ENCODE results near the gene TIMM29. TPM values are rescaled to one million over a fixed set of nuclear protein-coding genes. Genes with fewer than 3 reads are reported as not detected.
A peak's percentile ranks its signal among the peaks of the same experiment; 100 is the strongest.
"Not testable (repeated sequence)": the region's sequence is repeated elsewhere in the genome, so short reads cannot be mapped to it uniquely, and the experiment has no call there.

TIMM29 gene
- total and polyA plus RNA-seq, 2 donors (not counting 1 experiment from before 2014, with no cell fraction given) = 8.4 to 24.2 TPM

DNA sequence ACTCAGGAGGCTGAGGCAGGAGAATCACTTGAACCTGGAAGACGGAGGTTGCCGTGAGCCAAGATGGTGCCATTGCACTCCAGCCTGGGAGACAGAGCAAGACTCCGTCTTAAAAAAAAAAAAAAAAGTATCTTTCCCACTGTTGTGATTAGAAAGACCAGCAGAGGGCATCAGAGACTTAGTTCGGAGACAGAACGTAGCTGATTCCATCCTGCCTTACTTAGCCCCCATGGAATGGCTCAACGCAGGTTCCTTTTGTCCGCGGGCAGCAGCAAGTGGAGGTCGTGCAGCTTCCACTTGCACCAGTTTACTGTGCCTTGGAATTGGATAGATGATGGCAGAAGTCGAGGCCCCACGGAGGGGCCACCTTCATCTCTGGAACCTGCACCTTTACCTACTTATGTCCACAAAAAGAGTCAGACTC is 8.1 kb downstream of the TIMM29 start:
- Histone ChIP-seq H3K9ac (ENCODE audit: low read length) (no peak overlapping the region), H3K4me2 (replicated peaks; ENCODE audit: low read depth, low read length, poor library complexity, severe bottlenecking) (peak overlapping the region; percentile 44)

GRCh38 chr19:10941649-10942048 is 13.0 kb downstream of the TIMM29 start:
- not testable (repeated sequence) for H3K9ac ChIP-seq (ENCODE audit: low read length); H3K4me2 ChIP-seq (replicated peaks; ENCODE audit: low read depth, low read length, poor library complexity, severe bottlenecking); H4K20me1 ChIP-seq (ENCODE audit: control insufficient read depth, insufficient read depth, low read length, poor library complexity, severe bottlenecking); H3K4me1 Mint-ChIP-seq; H3K27ac ChIP-seq (ENCODE audit: low read length in 2 of 2); H3K27me3 Mint-ChIP-seq; H3K9me3 Mint-ChIP-seq (ENCODE audit: insufficient read depth); ATAC-seq (ENCODE audit: low read depth); H3K4me3 Mint-ChIP-seq; DNase-seq; H3K4me1 ChIP-seq (ENCODE audit: control insufficient read depth in 2 of 2, insufficient read depth in 2 of 2, low read length in 2 of 2); H3K9me3 ChIP-seq (ENCODE audit: control extremely low read depth in 1 of 3, control insufficient read depth in 2 of 3, insufficient read depth in 1 of 3, low read length in 2 of 3); H2AFZ ChIP-seq (ENCODE audit: insufficient read depth, low read depth, low read length, poor library complexity, severe bottlenecking); H3K27me3 ChIP-seq (replicated peaks in 1 of 4; ENCODE audit: control extremely low read depth in 1 of 4, control insufficient read depth in 3 of 4, insufficient read depth in 4 of 4, low read length in 3 of 4); H3K27ac Mint-ChIP-seq; H3K4me3 ChIP-seq (ENCODE audit: control extremely low read depth in 1 of 5, extremely low read depth in 1 of 5, insufficient read depth in 1 of 5, low read depth in 2 of 5, low read length in 4 of 5); H3K79me2 ChIP-seq (ENCODE audit: control insufficient read depth, insufficient read depth, low read length); H3K36me3 ChIP-seq (replicated peaks in 1 of 2; ENCODE audit: control extremely low read depth in 1 of 2, control insufficient read depth in 1 of 2, extremely low read depth in 1 of 2, insufficient read depth in 2 of 2, low read length in 1 of 2)
- ChIA-PET POLR2A (interaction anchor here (0.6 to 0.8 kb wide), 4 partner anchors 19 to 92 kb away, joined by 3 to 8 read pairs (median 4); partner anchors contain the start of genes CARM1 and SMARCA4), CTCF (interaction anchor here (0.7 to 2.9 kb wide), 34 partner anchors 9 to 1149 kb away, joined by 3 to 23 read pairs (median 4); no protein-coding TSS in a partner anchor)
- intact Hi-C loops (cut with micrococcal nuclease) = loop anchor here (1.0 to 5.0 kb wide), 4 partner anchors 19 to 261 kb away; partner anchors contain the start of gene SMARCA4
- WGBS (ENCODE audit: insufficient coverage) = 95% methylated on average over 7 of the region's 14 CpGs

More for the DNA sequence above, 8.1 kb downstream of the TIMM29 start:
- ChIA-PET CTCF (interaction anchor here (0.6 to 3.0 kb wide), 25 partner anchors 8 to 594 kb away, joined by 3 to 10 read pairs (median 4); partner anchors contain the start of gene SMARCA4), POLR2A (interaction anchor here (0.6 to 0.7 kb wide), 2 partner anchors 53 to 877 kb away, joined by 4 to 5 read pairs; partner anchors contain the start of gene ZNF440)
- H3K4me1 ChIP-seq (ENCODE audit: control insufficient read depth in 2 of 2, insufficient read depth in 2 of 2, low read length in 2 of 2) = peaks cover 0 to 4% of the 10 kb centered on the region in 2 donors
- no peak overlapping the region for H3K27ac ChIP-seq (ENCODE audit: low read length in 2 of 2)
- no peak overlapping the region for H3K4me3 ChIP-seq (ENCODE audit: control extremely low read depth in 1 of 5, extremely low read depth in 1 of 5, insufficient read depth in 1 of 5, low read depth in 2 of 5, low read length in 4 of 5)
- no peaks in the 10 kb centered on the region for H3K27me3 Mint-ChIP-seq
- ATAC-seq (ENCODE audit: low read depth) = peak; percentile 60
- WGBS (ENCODE audit: insufficient coverage) = 9% methylated on average over 5 of the region's 11 CpGs
- peaks cover 0 to 4% (median 0%) of the 10 kb centered on the region in 3 donors for H3K9me3 ChIP-seq (ENCODE audit: control extremely low read depth in 1 of 3, control insufficient read depth in 2 of 3, insufficient read depth in 1 of 3, low read length in 2 of 3)
- H3K27me3 ChIP-seq (replicated peaks in 1 of 4; ENCODE audit: control extremely low read depth in 1 of 4, control insufficient read depth in 3 of 4, insufficient read depth in 4 of 4, low read length in 3 of 4) = no peaks in the 10 kb centered on the region
- peaks cover 2% of the 10 kb centered on the region for H3K4me1 Mint-ChIP-seq
- H2AFZ ChIP-seq (ENCODE audit: insufficient read depth, low read depth, low read length, poor library complexity, severe bottlenecking) = no peak overlapping the region
- H3K4me3 Mint-ChIP-seq = peak overlapping the region; percentile 34
- intact Hi-C loops (cut with micrococcal nuclease) = no loop called here
- no peaks in the 10 kb centered on the region for H3K9me3 Mint-ChIP-seq (ENCODE audit: insufficient read depth)
- no peak overlapping the region for H3K27ac Mint-ChIP-seq
- no peaks in the 10 kb centered on the region for H3K36me3 ChIP-seq (replicated peaks in 1 of 2; ENCODE audit: control extremely low read depth in 1 of 2, control insufficient read depth in 1 of 2, extremely low read depth in 1 of 2, insufficient read depth in 2 of 2, low read length in 1 of 2)
- peak; percentile 73 for DNase-seq
- H4K20me1 ChIP-seq (ENCODE audit: control insufficient read depth, insufficient read depth, low read length, poor library complexity, severe bottlenecking) = peaks cover 7% of the 10 kb centered on the region
- TF ChIP-seq, protein P1, sequence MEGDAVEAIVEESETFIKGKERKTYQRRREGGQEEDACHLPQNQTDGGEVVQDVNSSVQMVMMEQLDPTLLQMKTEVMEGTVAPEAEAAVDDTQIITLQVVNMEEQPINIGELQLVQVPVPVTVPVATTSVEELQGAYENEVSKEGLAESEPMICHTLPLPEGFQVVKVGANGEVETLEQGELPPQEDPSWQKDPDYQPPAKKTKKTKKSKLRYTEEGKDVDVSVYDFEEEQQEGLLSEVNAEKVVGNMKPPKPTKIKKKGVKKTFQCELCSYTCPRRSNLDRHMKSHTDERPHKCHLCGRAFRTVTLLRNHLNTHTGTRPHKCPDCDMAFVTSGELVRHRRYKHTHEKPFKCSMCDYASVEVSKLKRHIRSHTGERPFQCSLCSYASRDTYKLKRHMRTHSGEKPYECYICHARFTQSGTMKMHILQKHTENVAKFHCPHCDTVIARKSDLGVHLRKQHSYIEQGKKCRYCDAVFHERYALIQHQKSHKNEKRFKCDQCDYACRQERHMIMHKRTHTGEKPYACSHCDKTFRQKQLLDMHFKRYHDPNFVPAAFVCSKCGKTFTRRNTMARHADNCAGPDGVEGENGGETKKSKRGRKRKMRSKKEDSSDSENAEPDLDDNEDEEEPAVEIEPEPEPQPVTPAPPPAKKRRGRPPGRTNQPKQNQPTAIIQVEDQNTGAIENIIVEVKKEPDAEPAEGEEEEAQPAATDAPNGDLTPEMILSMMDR (IDR thresholded peaks at IDR 0.05) = peak; percentile 73
- TF ChIP-seq EZH2 (IDR thresholded peaks at IDR 0.05; ENCODE audit: borderline replicate concordance, insufficient read depth, low read depth, low read length, poor library complexity, severe bottlenecking) = no peak
- H3K79me2 ChIP-seq (ENCODE audit: control insufficient read depth, insufficient read depth, low read length) = peaks cover 30% of the 10 kb centered on the region

GRCh38 chr19:10943412-10943811 is 14.8 kb downstream of the TIMM29 start:
- H3K9ac ChIP-seq (ENCODE audit: low read length); H3K9me3 ChIP-seq (ENCODE audit: control extremely low read depth in 1 of 3, control insufficient read depth in 2 of 3, insufficient read depth in 1 of 3, low read length in 2 of 3); H3K9me3 Mint-ChIP-seq (ENCODE audit: insufficient read depth); H3K4me3 Mint-ChIP-seq; H3K79me2 ChIP-seq (ENCODE audit: control insufficient read depth, insufficient read depth, low read length); H3K36me3 ChIP-seq (replicated peaks in 1 of 2; ENCODE audit: control extremely low read depth in 1 of 2, control insufficient read depth in 1 of 2, extremely low read depth in 1 of 2, insufficient read depth in 2 of 2, low read length in 1 of 2); DNase-seq; H3K4me1 ChIP-seq (ENCODE audit: control insufficient read depth in 2 of 2, insufficient read depth in 2 of 2, low read length in 2 of 2); POLR2A ChIA-PET; H2AFZ ChIP-seq (ENCODE audit: insufficient read depth, low read depth, low read length, poor library complexity, severe bottlenecking); H3K4me1 Mint-ChIP-seq; H3K4me2 ChIP-seq (replicated peaks; ENCODE audit: low read depth, low read length, poor library complexity, severe bottlenecking); H3K4me3 ChIP-seq (ENCODE audit: control extremely low read depth in 1 of 5, extremely low read depth in 1 of 5, insufficient read depth in 1 of 5, low read depth in 2 of 5, low read length in 4 of 5); H3K27me3 ChIP-seq (replicated peaks in 1 of 4; ENCODE audit: control extremely low read depth in 1 of 4, control insufficient read depth in 3 of 4, insufficient read depth in 4 of 4, low read length in 3 of 4); H3K27me3 Mint-ChIP-seq; H4K20me1 ChIP-seq (ENCODE audit: control insufficient read depth, insufficient read depth, low read length, poor library complexity, severe bottlenecking); H3K27ac ChIP-seq (ENCODE audit: low read length in 2 of 2); ATAC-seq (ENCODE audit: low read depth); H3K27ac Mint-ChIP-seq: not testable (repeated sequence)
- no CpG with 5 or more reads among the region's 4 CpGs for WGBS (ENCODE audit: insufficient coverage)
- CTCF ChIA-PET = interaction anchor here (1.0 to 2.4 kb wide), 4 partner anchors 14 to 261 kb away, joined by 4 to 12 read pairs (median 8); no protein-coding TSS in a partner anchor
- intact Hi-C loops (cut with micrococcal nuclease) = loop anchor here (2.0 to 5.0 kb wide), 2 partner anchors 17 to 259 kb away; partner anchors contain the start of gene SMARCA4

All from B cell (primary cell).